HFFc6 (cell line): Measurements from ENCODE around the gene PRTN3. TPM values are rescaled to one million over a fixed set of nuclear protein-coding genes. Genes with fewer than 3 reads are reported as not detected.

ENCODE experiments used
- DNase-seq: peaks from one replicate; pipeline ENCODE4 v3.0.0-alpha.2; 2018
- H3K27ac Mint-ChIP-seq: 2 replicates; pipeline ENCODE4 v1.8.0; 2020; ENCODE audit warnings: mild to moderate bottlenecking, mixed read lengths
- H3K27me3 Mint-ChIP-seq: 2 replicates; pipeline ENCODE4 v1.8.0; 2021; ENCODE audit warnings: mild to moderate bottlenecking, moderate library complexity, mixed read lengths; ENCODE audit not compliant: insufficient read depth
- H3K36me3 Mint-ChIP-seq: 2 replicates; pipeline ENCODE4 v1.8.0; 2021; ENCODE audit warnings: low read depth, mixed read lengths
- H3K4me1 Mint-ChIP-seq: 2 replicates; pipeline ENCODE4 v1.8.0; 2020; ENCODE audit warnings: low read depth, mixed read lengths
- H3K4me3 Mint-ChIP-seq: 2 replicates; pipeline ENCODE4 v1.8.0; 2020; ENCODE audit warnings: mild to moderate bottlenecking, moderate library complexity, mixed read lengths
- H3K9me3 Mint-ChIP-seq: 2 replicates; pipeline ENCODE4 v1.8.0; 2020; ENCODE audit warnings: mild to moderate bottlenecking, mixed read lengths
- total RNA-seq, 6 experiments: library from RNA; stranded (reverse); fragmentation: NEBNext Ultra II Directional; extraction: Animal tissue kit (Norgen Biotek cat#: 25700); gene quantifications; 2 replicates in 1 of 6; 3 replicates in 5 of 6; pipeline ENCODE4 v1.2.3, GENCODE V29; 2021
- TF ChIP-seq, protein P1 (sequence below): fragments of 200-600 bp; sonication (generic); IDR thresholded peaks from 2 replicates; pipeline ENCODE4 v1.5.0; 2021; ENCODE audit warnings: antibody characterized with exemption, mild to moderate bottlenecking

Gene PRTN3
- total RNA-seq, 6 experiments from 2014 or later = not detected

DNA sequence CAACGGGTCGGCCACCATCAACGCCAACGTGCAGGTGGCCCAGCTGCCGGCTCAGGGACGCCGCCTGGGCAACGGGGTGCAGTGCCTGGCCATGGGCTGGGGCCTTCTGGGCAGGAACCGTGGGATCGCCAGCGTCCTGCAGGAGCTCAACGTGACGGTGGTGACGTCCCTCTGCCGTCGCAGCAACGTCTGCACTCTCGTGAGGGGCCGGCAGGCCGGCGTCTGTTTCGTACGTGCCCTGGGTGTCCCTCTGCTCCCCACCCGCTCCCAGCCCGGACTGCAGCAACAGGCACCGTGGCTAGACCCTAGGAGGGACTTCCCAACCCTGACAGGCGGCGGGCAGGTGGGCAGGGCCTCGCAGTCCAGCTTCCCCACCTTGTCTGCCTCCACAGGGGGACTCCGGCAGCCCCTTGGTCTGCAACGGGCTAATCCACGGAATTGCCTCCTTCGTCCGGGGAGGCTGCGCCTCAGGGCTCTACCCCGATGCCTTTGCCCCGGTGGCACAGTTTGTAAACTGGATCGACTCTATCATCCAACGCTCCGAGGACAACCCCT, 14.8 kb downstream of the PRTN3 start:
- no peak overlapping the region for H3K27ac Mint-ChIP-seq

DNA sequence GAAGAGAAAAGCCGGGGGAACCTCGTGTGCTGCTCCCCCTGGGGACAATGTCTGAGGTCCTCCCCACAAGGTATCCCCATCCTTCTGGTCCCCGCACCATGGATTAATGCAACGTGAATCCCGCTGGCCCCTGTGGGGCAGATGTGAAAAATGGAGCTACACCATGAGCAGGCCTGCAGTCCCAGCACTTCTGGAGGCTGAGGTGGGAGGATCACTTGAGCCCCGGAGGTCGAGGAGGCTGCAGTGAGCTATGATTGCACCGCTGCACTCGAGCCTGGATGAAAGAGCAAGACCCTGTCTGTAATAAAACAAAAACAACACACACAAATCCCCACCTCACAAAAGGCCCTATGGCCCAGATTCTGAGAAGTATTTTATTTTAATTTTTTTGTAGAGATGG, 17.5 kb downstream of the PRTN3 start:
- TF ChIP-seq, protein P1, sequence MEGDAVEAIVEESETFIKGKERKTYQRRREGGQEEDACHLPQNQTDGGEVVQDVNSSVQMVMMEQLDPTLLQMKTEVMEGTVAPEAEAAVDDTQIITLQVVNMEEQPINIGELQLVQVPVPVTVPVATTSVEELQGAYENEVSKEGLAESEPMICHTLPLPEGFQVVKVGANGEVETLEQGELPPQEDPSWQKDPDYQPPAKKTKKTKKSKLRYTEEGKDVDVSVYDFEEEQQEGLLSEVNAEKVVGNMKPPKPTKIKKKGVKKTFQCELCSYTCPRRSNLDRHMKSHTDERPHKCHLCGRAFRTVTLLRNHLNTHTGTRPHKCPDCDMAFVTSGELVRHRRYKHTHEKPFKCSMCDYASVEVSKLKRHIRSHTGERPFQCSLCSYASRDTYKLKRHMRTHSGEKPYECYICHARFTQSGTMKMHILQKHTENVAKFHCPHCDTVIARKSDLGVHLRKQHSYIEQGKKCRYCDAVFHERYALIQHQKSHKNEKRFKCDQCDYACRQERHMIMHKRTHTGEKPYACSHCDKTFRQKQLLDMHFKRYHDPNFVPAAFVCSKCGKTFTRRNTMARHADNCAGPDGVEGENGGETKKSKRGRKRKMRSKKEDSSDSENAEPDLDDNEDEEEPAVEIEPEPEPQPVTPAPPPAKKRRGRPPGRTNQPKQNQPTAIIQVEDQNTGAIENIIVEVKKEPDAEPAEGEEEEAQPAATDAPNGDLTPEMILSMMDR = no peak
- Mint-ChIP-seq H3K4me3 (no peak overlapping the region), H3K9me3 (0 out of 2 replicates have a peak, but pooled peaks cover 3% of the 10 kb centered on the region), H3K27me3 (peaks cover 4% of the 10 kb centered on the region; the same call in 1 of the 2 replicates), H3K36me3 (no peaks in the 10 kb centered on the region), H3K27ac (no peak overlapping the region), H3K4me1 (no peaks in the 10 kb centered on the region; the same call in 1 of the 2 replicates)
- DNase-seq = no peak

More for the DNA sequence above, 14.8 kb downstream of the PRTN3 start:
- Mint-ChIP-seq H3K36me3 (no peaks in the 10 kb centered on the region), H3K4me1 (no peaks in the 10 kb centered on the region), H3K27me3 (peaks cover 4% of the 10 kb centered on the region; the same call in 1 of the 2 replicates), H3K9me3 (no peaks in the 10 kb centered on the region), H3K4me3 (no peak overlapping the region)
- no peak for DNase-seq
- TF ChIP-seq, protein P1 = no peak

DNA sequence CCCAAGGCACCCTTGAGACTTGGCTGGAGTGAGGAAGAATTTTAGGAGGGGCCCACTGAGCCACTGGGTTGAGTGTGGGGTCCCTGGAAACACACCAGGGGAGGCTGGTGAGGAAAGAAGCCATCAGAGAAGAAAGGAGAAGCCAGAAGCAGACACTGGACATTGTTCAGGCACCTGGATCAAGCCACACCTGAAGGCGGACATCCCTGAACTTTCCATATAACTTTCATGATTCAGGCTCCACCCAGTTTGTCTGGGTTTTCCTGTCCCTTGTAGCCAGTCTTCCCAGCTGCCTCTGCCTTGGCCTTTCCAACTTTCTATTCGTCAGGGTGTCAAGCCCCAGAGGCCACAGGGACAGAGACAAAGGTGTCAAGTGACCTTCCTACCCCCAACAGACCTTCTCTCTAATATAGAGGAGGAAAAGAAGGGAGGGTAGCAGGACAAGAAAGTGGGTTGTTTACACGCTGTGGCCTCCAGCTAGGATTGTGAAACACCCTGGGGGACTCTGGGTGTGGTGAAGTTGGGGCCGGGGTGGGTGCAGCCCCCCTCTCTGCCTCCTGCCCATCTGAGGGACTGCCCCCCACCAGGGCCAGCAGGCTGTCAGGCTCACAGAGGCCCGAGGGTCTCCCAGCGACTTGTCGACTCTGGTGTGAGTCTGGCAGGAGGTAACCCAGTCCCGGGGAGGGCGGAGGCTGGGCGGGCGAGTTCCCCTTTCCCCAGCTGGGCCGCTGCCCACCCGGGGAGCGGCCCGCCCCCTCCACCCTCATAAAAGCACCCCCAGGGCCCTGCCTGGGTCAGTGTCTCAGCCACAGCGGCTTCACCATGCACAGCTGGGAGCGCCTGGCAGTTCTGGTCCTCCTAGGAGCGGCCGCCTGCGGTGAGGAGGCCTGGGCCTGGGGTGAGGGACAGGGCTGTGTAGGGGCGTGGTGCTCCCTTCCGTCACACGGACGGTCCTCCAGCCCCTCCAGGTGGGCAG, 18.4 kb downstream of the PRTN3 start, which contains the start of gene CFD:
Gene CFD, plus strand, starts transcription at position 797 of the 976 bp plus-strand sequence. Its CDS starts 26 bp downstream, at position 823.
- peaks cover 4% of the 10 kb centered on the region; the same call in 1 of the 2 replicates for H3K27me3 Mint-ChIP-seq
- TF ChIP-seq, protein P1 = no peak
- H3K4me1 Mint-ChIP-seq = no peaks in the 10 kb centered on the region; the same call in 1 of the 2 replicates
- no peak for DNase-seq
- no peak within 1 kb of the TSS for H3K27ac Mint-ChIP-seq
- 0 out of 2 replicates have a peak, but pooled peaks cover 3% of the 10 kb centered on the region for H3K9me3 Mint-ChIP-seq
- no peak within 1 kb of the TSS for H3K4me3 Mint-ChIP-seq
- no peaks in the 10 kb centered on the region for H3K36me3 Mint-ChIP-seq

DNA sequence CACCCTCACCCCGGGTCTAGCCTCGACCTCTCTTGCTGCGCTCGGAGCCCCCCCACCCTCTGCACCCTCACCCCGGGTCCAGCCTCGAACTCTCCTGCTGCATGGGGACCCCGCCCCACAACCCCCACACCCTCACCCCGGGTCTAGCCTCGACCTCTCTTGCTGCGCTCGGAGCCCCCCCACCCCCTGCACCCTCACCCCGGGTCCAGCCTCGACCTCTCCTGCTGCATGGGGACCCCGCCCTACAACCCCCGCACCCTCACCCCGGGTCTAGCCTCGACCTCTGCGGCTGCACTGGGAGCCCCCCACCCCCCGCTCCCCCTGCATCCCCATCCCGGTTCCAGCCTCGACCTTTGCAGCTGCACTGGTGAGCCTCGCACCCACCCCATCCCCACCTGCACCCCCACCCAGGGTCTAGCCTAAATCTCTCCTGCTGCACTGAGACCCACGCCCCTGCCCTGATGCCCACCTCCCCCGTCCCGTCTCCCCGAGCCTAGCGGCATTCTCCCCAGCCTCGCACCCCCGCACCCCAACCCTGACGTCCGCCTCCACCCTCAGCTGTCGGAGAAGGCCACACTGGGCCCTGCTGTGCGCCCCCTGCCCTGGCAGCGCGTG, 20.4 kb downstream of the PRTN3 start:
- Mint-ChIP-seq H3K27ac (no peak overlapping the region), H3K27me3 (peaks cover 4% of the 10 kb centered on the region; the same call in 1 of the 2 replicates), H3K9me3 (0 out of 2 replicates have a peak, but pooled peaks cover 3% of the 10 kb centered on the region), H3K36me3 (0 out of 2 replicates have a peak, but pooled peaks cover 4% of the 10 kb centered on the region), H3K4me1 (no peaks in the 10 kb centered on the region; the same call in 1 of the 2 replicates), H3K4me3 (no peak overlapping the region)
- TF ChIP-seq, protein P1 = no peak
- no peak for DNase-seq
